Measurements from ENCODE around the gene RYK. TPM values are rescaled to one million over a fixed set of nuclear protein-coding genes. Genes with fewer than 3 reads are reported as not detected.

Gene RYK
- total RNA-seq, 6 experiments from 2014 or later, result 15.9 to 28.5 (median 17.9) TPM

DNA sequence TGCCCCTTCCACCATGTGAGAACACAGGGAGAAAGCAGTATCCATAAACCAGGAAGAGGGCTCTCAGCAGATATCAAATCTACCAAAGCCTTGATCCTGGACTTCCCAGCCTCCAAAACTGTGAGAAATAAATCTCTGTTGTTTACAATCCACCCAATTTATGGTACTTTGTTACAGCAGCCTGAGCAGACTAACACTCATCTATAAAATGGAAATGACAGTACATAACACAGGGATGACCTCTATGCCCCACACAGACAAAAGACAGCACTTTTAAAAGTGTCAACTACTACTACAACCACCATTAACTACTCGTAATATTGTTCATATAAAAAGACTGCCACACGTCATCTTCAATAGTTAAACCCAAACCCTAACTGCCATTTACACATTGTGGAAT lies 5.7 kb downstream of the RYK start:
- no peaks in the 10 kb centered on the region for H3K36me3 ChIP-seq
- no peak for TF ChIP-seq CTCF (IDR thresholded peaks at IDR 0.05)
- no peak for TF ChIP-seq POLR2A (IDR thresholded peaks at IDR 0.05)
- DNase-seq (no peak), ATAC-seq (no peak)
- WGBS (ENCODE audit: insufficient coverage, low coverage, low lambda C conversion rate, missing lambda C conversion rate), result 87% methylated on average over 2 of the region's 2 CpGs
- intact Hi-C loops (cut with DNase I), result no loop called here
- H3K4me1 ChIP-seq, result peaks cover 0 to 21% (median 0%) of the 10 kb centered on the region in 4 donors
- no peak overlapping the region for H3K27ac ChIP-seq
- no peaks in the 10 kb centered on the region for H3K9me3 ChIP-seq
- H3K27me3 ChIP-seq, result no peaks in the 10 kb centered on the region
- no peak overlapping the region for H3K4me3 ChIP-seq

GRCh38 chr3:134242649-134243617 lies 7.7 kb downstream of the RYK start:
- Histone ChIP-seq H3K27me3 (no peaks in the 10 kb centered on the region), H3K27ac (peak overlapping the region in 1 of 3 donors; percentile 3), H3K4me1 (peaks cover 0 to 17% (median 2%) of the 10 kb centered on the region in 4 donors), H3K9me3 (no peaks in the 10 kb centered on the region), H3K4me3 (no peak overlapping the region), H3K36me3 (no peaks in the 10 kb centered on the region)
- ATAC-seq (peak; percentile 55 to 88 (median 72)), DNase-seq (no peak)
- TF ChIP-seq CTCF (IDR thresholded peaks at IDR 0.05) (no peak), POLR2A (IDR thresholded peaks at IDR 0.05) (no peak)
- 79% methylated on average over 3 of the region's 3 CpGs for WGBS (ENCODE audit: insufficient coverage, low coverage, low lambda C conversion rate, missing lambda C conversion rate)
- intact Hi-C loops (cut with DNase I), result no loop called here

GRCh38 chr3:134239538-134239937 lies 11.1 kb downstream of the RYK start:
- H3K4me3 ChIP-seq, result no peak overlapping the region
- no peaks in the 10 kb centered on the region for H3K9me3 ChIP-seq
- ATAC-seq (peak in 2 of 4 donors; percentile 8 to 46), DNase-seq (no peak)
- no peaks in the 10 kb centered on the region for H3K36me3 ChIP-seq
- intact Hi-C loops (cut with DNase I), result no loop called here
- no peaks in the 10 kb centered on the region for H3K27me3 ChIP-seq
- H3K4me1 ChIP-seq, result peaks cover 0 to 37% (median 16%) of the 10 kb centered on the region in 4 donors
- 92% methylated on average over 1 of the region's 1 CpG for WGBS (ENCODE audit: insufficient coverage, low coverage, low lambda C conversion rate, missing lambda C conversion rate)
- H3K27ac ChIP-seq, result peak overlapping the region in 1 of 3 donors; percentile 33
- TF ChIP-seq CTCF (IDR thresholded peaks at IDR 0.05) (no peak), POLR2A (IDR thresholded peaks at IDR 0.05) (no peak)

- DNase-seq (no peak), ATAC-seq (peak; percentile 81 to 92 (median 84))
- intact Hi-C loops (cut with DNase I), result no loop called here
- TF ChIP-seq POLR2A (IDR thresholded peaks at IDR 0.05) (no peak), CTCF (IDR thresholded peaks at IDR 0.05) (no peak)
- Histone ChIP-seq H3K27ac (peak overlapping the region; percentile 18 to 44 (median 38)), H3K9me3 (no peaks in the 10 kb centered on the region), H3K4me3 (no peak overlapping the region), H3K27me3 (no peaks in the 10 kb centered on the region), H3K4me1 (peaks cover 0 to 28% (median 15%) of the 10 kb centered on the region in 4 donors), H3K36me3 (no peaks in the 10 kb centered on the region)
- WGBS (ENCODE audit: insufficient coverage, low coverage, low lambda C conversion rate, missing lambda C conversion rate), result 42% methylated on average over 4 of the region's 4 CpGs
Measured at GRCh38 chr3:134237454-134238145, 13.1 kb downstream of the RYK start.
